Measurements from ENCODE around the gene SNX7. TPM values are rescaled to one million over a fixed set of nuclear protein-coding genes. Genes with fewer than 3 reads are reported as not detected.

The SNX7 gene
- total RNA-seq, 4 donors from 2014 or later: 10.7 to 20.0 (median 14.8) TPM

GRCh38 chr1:98763488-98764150 lies 102.1 kb downstream of the SNX7 start:
- ATAC-seq (ENCODE audit: low FRiP score): no peak
- TF ChIP-seq CTCF (IDR thresholded peaks at IDR 0.05): no peak
- DNase-seq (ENCODE audit: low spot score): no peak

GRCh38 chr1:98764485-98764884 lies 103.0 kb downstream of the SNX7 start:
- DNase-seq (ENCODE audit: low spot score): no peak
- TF ChIP-seq CTCF (IDR thresholded peaks at IDR 0.05): no peak
- ATAC-seq (ENCODE audit: low FRiP score): no peak

GRCh38 chr1:98766255-98766654 lies 104.7 kb downstream of the SNX7 start:
- no peak for TF ChIP-seq CTCF (IDR thresholded peaks at IDR 0.05)
- DNase-seq (ENCODE audit: low spot score) (no peak), ATAC-seq (ENCODE audit: low FRiP score) (no peak)

- TF ChIP-seq CTCF (IDR thresholded peaks at IDR 0.05): no peak
- DNase-seq (ENCODE audit: low spot score) (no peak), ATAC-seq (ENCODE audit: low FRiP score) (no peak)
Measured at GRCh38 chr1:98769162-98769561, 107.6 kb downstream of the SNX7 start.

- DNase-seq (ENCODE audit: low spot score) (no peak), ATAC-seq (ENCODE audit: low FRiP score) (no peak)
- TF ChIP-seq CTCF (IDR thresholded peaks at IDR 0.05): no peak
Measured at GRCh38 chr1:98781906-98782305, 120.4 kb downstream of the SNX7 start.

- DNase-seq (ENCODE audit: low spot score) (no peak), ATAC-seq (ENCODE audit: low FRiP score) (no peak)
- no peak for TF ChIP-seq CTCF (IDR thresholded peaks at IDR 0.05)
Measured at GRCh38 chr1:98783821-98784220, 122.3 kb downstream of the SNX7 start.

- DNase-seq (ENCODE audit: low spot score): no peak
- ATAC-seq (ENCODE audit: low FRiP score): no peak
- no peak for TF ChIP-seq CTCF (IDR thresholded peaks at IDR 0.05)
Measured at GRCh38 chr1:98791498-98791897, 130.0 kb downstream of the SNX7 start.
